Cardiac muscle cell (in vitro differentiated cells and primary cell): Measurements from ENCODE around the gene PPP3CA. TPM values are rescaled to one million over a fixed set of nuclear protein-coding genes. Genes with fewer than 3 reads are reported as not detected.

Experiments used
- DNase-seq, 2 donors: peaks; one replicate each; pipeline versions ENCODE4 v3.0.0 to v3.0.0-alpha.2; 2010 to 2017; ENCODE audit warnings: low read depth in 1 of 2, low spot score in 1 of 2
- H3K27ac ChIP-seq: fragments of 200-600 bp; sonication (generic); 2 replicates; pipeline ENCODE4 v1.5.1; 2016
- H3K27me3 ChIP-seq: fragments of 200-600 bp; sonication (generic); 2 replicates; pipeline ENCODE4 v1.6.0; 2016; ENCODE audit warnings: control low read depth
- H3K36me3 ChIP-seq: fragments of 200-600 bp; sonication (generic); 2 replicates; pipeline ENCODE4 v1.5.1; 2016; ENCODE audit warnings: control low read depth
- H3K4me1 ChIP-seq: fragments of 200-600 bp; sonication (generic); 2 replicates; pipeline ENCODE4 v1.8.1; 2017; ENCODE audit warnings: low read depth, mild to moderate bottlenecking, mixed run types
- H3K4me3 ChIP-seq: fragments of 200-600 bp; sonication (generic); 2 replicates; pipeline ENCODE4 v1.5.1; 2016; ENCODE audit warnings: mild to moderate bottlenecking
- H3K9me3 ChIP-seq: fragments of 200-600 bp; sonication (generic); 2 replicates; pipeline ENCODE4 v1.5.1; 2017; ENCODE audit warnings: low read depth, mild to moderate bottlenecking, control low read depth
- polyA plus RNA-seq: library from polyadenylated mRNA; unstranded; fragments of >200 nt; fragmentation: Nextera tagmentation; extraction: Ambion mirVana; gene quantifications from 2 replicates; pipeline ENCODE4 v1.2.1, GENCODE V29; 2016
- total RNA-seq: library from RNA; depleted of rRNA; stranded (reverse); fragments of >200 nt; gene quantifications from 2 replicates; pipeline ENCODE4 v1.2.3, GENCODE V29; 2016
- TF ChIP-seq, protein P1 (sequence below): IDR thresholded peaks from 2 replicates; pipeline ENCODE4 v1.5.1; 2012; ENCODE audit warnings: low read depth, mild to moderate bottlenecking, low read length

The PPP3CA gene
- total and polyA plus RNA-seq, 2 experiments from 2014 or later: 8.2 to 21.3 TPM

DNA sequence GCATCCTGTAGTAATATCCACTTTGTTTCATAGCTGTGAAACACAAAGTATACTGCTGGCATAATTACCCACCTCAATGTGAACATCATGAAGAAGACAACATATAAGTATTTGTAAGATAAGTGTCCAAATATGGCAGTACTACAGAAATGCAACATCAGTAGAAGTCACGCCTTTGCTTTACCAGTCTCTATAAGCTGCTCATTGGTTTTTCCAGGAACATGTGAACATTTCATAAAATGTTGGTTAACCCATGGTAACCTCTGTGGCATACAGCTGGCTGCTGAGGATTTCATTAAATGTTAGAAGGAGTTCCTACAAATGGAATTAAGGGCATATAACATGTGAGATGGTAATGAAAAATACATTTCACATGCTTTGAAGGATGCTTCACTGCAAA, 77.6 kb downstream of the PPP3CA start:
- Histone ChIP-seq H3K4me1 (no peaks in the 10 kb centered on the region), H3K36me3 (no peaks in the 10 kb centered on the region), H3K27ac (no peak overlapping the region), H3K27me3 (no peaks in the 10 kb centered on the region), H3K9me3 (no peaks in the 10 kb centered on the region), H3K4me3 (no peak overlapping the region)
- TF ChIP-seq, protein P1, sequence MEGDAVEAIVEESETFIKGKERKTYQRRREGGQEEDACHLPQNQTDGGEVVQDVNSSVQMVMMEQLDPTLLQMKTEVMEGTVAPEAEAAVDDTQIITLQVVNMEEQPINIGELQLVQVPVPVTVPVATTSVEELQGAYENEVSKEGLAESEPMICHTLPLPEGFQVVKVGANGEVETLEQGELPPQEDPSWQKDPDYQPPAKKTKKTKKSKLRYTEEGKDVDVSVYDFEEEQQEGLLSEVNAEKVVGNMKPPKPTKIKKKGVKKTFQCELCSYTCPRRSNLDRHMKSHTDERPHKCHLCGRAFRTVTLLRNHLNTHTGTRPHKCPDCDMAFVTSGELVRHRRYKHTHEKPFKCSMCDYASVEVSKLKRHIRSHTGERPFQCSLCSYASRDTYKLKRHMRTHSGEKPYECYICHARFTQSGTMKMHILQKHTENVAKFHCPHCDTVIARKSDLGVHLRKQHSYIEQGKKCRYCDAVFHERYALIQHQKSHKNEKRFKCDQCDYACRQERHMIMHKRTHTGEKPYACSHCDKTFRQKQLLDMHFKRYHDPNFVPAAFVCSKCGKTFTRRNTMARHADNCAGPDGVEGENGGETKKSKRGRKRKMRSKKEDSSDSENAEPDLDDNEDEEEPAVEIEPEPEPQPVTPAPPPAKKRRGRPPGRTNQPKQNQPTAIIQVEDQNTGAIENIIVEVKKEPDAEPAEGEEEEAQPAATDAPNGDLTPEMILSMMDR: no peak
- no peak for DNase-seq

DNA sequence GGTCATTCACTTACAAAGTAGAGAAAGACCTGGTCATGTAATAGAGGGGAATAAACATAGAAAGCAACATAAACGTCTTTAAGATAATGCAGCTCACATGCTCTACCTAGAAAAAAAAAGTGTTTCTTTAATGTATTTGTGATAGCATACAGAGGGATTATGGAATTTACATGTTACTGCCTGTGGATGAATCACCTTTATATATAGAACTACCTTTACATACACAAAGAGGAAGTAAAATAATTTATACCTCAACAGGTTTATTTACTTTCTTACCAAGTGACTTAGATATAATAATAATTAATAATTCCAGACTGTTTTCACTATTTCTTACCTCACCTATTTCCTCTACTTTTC, 81.5 kb downstream of the PPP3CA start:
- Histone ChIP-seq H3K36me3 (no peaks in the 10 kb centered on the region), H3K27me3 (no peaks in the 10 kb centered on the region), H3K4me3 (no peak overlapping the region), H3K27ac (no peak overlapping the region), H3K9me3 (no peaks in the 10 kb centered on the region), H3K4me1 (no peaks in the 10 kb centered on the region)
- TF ChIP-seq, protein P1: no peak
- DNase-seq: no peak

DNA sequence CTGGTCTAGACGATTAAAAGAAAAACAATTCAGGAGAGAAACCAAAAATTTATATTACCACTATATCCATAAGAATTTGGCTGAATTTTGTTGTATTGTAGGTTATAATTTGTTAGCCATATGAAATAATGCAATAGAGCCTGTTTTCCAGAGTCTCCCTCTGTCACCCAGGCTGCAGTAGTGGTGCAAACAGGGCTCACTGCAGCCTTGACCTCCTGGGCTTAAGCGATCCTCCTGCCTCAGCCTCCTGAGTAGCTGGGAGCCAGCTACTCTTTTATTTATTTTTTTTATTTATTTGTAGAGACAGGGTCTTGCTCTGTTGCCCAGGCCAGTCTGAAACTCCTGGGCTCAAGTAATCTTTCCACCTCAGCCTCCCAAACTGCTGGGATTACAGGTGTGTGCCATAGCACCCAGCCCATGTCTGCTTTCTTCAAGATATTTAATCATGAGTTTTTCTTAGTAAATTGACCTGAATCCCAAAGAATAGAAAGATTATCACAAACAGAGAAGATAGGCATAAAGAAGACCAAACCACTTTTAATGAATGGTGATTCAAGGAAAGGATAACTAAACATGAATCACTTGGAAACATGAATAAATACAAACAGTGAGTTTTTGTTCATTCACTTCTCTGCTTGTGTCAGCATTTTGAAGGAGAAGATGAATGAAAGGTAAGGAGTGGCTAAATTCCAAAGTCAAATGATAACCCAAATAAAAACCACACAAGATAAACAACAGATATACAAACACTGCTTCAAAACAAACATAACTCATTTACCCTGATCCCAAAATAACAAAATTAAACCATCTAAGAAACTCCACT, 82.1 kb downstream of the PPP3CA start:
- H3K4me1 ChIP-seq: no peaks in the 10 kb centered on the region
- TF ChIP-seq, protein P1: no peak
- no peaks in the 10 kb centered on the region for H3K36me3 ChIP-seq
- no peak overlapping the region for H3K4me3 ChIP-seq
- H3K27me3 ChIP-seq: no peaks in the 10 kb centered on the region
- no peak overlapping the region for H3K27ac ChIP-seq
- H3K9me3 ChIP-seq: no peaks in the 10 kb centered on the region
- DNase-seq: no peak

DNA sequence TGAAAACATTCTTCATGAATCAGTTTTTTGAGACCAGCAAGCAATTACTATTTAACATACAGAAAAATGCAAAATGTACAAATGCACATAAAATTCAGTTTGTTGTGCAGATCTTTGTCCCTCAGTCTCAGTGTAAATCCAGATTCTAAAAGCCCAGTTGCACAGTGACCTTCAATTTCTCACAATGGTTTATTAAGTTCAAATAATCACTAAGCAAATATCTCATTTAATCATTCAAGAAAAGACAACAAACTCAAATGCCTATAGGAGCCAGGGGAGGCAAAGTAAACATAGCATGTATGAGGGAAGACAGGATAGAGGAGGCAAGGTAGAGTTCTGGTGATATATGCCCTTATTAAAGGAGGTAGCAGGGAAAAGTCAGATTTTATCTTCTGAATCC, 82.8 kb downstream of the PPP3CA start:
- Histone ChIP-seq H3K27me3 (no peaks in the 10 kb centered on the region), H3K27ac (no peak overlapping the region), H3K9me3 (no peaks in the 10 kb centered on the region), H3K4me1 (no peaks in the 10 kb centered on the region), H3K36me3 (no peaks in the 10 kb centered on the region), H3K4me3 (no peak overlapping the region)
- TF ChIP-seq, protein P1: no peak
- DNase-seq: no peak

DNA sequence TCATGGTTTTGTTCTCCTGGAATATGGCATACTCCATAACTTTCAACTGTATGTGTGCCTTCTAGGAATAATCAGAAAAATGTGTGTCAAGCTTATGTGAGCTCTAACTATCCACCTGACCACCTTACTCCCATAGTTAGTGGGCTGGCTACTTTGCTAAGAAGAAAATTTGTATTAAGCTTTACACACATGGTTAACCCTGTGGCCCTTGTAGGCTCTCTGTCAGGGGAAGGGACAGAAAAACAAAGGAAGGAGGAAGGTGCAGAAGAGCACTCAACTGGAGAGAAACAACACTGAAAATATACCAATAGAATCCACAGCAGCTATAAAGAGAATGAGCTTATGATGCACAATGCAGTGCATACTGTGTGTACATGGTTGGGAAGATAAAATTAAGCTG, 84.6 kb downstream of the PPP3CA start:
- no peak overlapping the region for H3K4me3 ChIP-seq
- H3K36me3 ChIP-seq: no peaks in the 10 kb centered on the region
- no peaks in the 10 kb centered on the region for H3K4me1 ChIP-seq
- no peaks in the 10 kb centered on the region for H3K27me3 ChIP-seq
- H3K27ac ChIP-seq: no peak overlapping the region
- no peak for DNase-seq
- TF ChIP-seq, protein P1: no peak
- H3K9me3 ChIP-seq: no peaks in the 10 kb centered on the region

DNA sequence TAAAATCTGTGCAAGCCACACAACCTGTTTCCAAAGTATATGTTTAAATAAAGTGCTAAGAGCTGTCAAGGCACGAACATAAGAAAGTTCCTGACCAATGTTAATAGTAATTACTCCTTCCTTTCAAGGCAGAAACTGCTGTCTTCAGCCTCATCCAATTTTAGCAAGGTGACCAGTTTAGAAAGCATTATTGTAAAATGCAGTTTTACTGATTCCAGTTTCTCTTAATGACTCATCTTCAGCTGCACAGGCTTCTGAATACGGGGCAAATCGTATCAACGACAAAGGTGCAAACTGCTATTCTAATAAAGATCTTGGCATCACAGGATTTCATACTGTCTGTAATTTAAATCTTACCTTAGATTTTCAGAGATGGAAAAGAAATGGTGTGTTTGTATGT, 87.5 kb downstream of the PPP3CA start:
- no peak for DNase-seq
- no peaks in the 10 kb centered on the region for H3K9me3 ChIP-seq
- TF ChIP-seq, protein P1: no peak
- H3K27ac ChIP-seq: no peak overlapping the region
- no peak overlapping the region for H3K4me3 ChIP-seq
- no peaks in the 10 kb centered on the region for H3K36me3 ChIP-seq
- no peaks in the 10 kb centered on the region for H3K27me3 ChIP-seq
- H3K4me1 ChIP-seq: no peaks in the 10 kb centered on the region
